ENCODE measurements around the gene CCDC40. TPM values are rescaled to one million over a fixed set of nuclear protein-coding genes. Genes with fewer than 3 reads are reported as not detected.

Gene CCDC40
- total and polyA plus RNA-seq, 2 of the 13 experiments (the other 11 are each of a cell fraction or from before 2014, with no cell fraction given): 4.1 to 5.5 TPM

GRCh38 chr17:80002690-80003490 is 33.6 kb upstream of the CCDC40 start (continued):
- TF ChIP-seq ZNF280B (CRISPR knock-in tag; IDR thresholded peaks at IDR 0.05; ENCODE audit: borderline replicate concordance) (0 out of 2 replicates have a peak, but pooled peaks have one; percentile 39), ZHX2 (IDR thresholded peaks at IDR 0.05; ENCODE audit: low read depth) (peak; percentile 61; the same call in 1 of the 2 replicates), ZHX2 (CRISPR knock-in tag; IDR thresholded peaks at IDR 0.05; ENCODE audit: borderline replicate concordance) (no peak), ZNF501 (CRISPR knock-in tag; IDR thresholded peaks at IDR 0.05) (peak; percentile 21; the same call in 1 of the 2 replicates), ZBTB33 (CRISPR knock-in tag; IDR thresholded peaks at IDR 0.05) (peak; percentile 100), NFKBIZ (CRISPR knock-in tag; IDR thresholded peaks at IDR 0.05) (no peak), HIVEP1 (CRISPR knock-in tag; IDR thresholded peaks at IDR 0.05) (peak; percentile 38; the same call in 1 of the 2 replicates), ZNF644 (CRISPR knock-in tag; IDR thresholded peaks at IDR 0.05; ENCODE audit: low read depth) (peak; percentile 18; the same call in 1 of the 2 replicates), ZNF687 (CRISPR knock-in tag; IDR thresholded peaks at IDR 0.05) (peak; percentile 74), ZBTB4 (CRISPR knock-in tag; IDR thresholded peaks at IDR 0.05; ENCODE audit: borderline replicate concordance) (peak; percentile 99)
